ENCODE results near the gene LSM12.
"Not testable (repeated sequence)": the region's sequence is repeated elsewhere in the genome, so short reads cannot be mapped to it uniquely, and the experiment has no call there.

LSM12 gene

DNA sequence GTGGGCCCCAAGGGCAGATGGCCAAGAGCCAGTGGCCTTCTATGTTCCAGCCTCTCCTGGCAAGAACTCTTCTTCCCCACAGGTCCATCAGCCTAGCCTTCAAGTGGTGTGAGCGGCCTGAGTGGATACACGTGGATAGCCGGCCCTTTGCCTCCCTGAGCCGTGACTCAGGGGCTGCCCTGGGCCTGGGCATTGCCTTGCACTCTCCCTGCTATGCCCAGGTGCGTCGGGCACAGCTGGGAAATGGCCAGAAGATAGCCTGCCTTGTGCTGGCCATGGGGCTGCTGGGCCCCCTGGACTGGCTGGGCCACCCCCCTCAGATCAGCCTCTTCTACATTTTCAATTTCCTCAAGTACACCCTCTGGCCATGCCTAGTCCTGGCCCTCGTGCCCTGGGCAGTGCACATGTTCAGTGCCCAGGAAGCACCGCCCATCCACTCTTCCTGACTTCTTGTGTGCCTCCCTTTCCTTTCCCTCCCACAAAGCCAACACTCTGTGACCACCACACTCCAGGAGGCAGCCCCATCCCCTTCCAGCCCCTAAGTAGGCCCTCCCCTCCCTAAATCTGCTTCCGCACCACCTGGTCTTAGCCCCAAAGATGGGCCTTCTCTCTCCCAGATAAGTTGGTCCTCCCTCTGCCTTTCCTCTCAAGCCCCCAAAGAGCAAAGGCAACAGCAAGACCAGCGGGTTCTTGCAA is 9.3 kb upstream of the LSM12 start:
- no peak for DNase-seq

DNA sequence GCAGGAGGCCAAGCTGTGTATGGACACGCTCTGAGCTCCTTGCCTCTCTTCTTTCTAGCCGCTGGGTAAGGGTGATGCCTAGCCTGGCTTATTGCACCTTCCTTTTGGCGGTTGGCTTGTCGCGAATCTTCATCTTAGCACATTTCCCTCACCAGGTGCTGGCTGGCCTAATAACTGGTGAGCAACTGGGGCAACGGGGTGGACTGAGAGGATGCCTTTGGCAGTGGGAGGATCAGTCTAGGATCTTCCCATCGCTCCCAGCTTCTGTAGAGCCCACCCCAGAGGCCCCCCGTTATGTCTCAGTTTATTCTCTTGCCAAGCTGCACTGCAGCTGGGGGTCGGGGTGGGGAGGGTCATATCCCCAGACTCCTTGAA is 8.4 kb upstream of the LSM12 start:
- no peak for DNase-seq

GRCh38 chr17:44074231-44074910 is 7.9 kb upstream of the LSM12 start:
- no peak for DNase-seq

- DNase-seq = no peak
Observed at GRCh38 chr17:44071772-44072171, 5.3 kb upstream of the LSM12 start.

GRCh38 chr17:44071198-44071520 is 4.7 kb upstream of the LSM12 start:
- DNase-seq = no peak

- peak; percentile 78 to 83 for DNase-seq
Observed at GRCh38 chr17:44070455-44071197, 4.2 kb upstream of the LSM12 start, which contains the start of gene G6PC3. TSS of gene G6PC3 (plus strand) at chr17:44070735. CDS start at chr17:44070966, 231 bp downstream.

GRCh38 chr17:44069974-44070454 is 3.5 kb upstream of the LSM12 start:
- no peak for DNase-seq

DNA sequence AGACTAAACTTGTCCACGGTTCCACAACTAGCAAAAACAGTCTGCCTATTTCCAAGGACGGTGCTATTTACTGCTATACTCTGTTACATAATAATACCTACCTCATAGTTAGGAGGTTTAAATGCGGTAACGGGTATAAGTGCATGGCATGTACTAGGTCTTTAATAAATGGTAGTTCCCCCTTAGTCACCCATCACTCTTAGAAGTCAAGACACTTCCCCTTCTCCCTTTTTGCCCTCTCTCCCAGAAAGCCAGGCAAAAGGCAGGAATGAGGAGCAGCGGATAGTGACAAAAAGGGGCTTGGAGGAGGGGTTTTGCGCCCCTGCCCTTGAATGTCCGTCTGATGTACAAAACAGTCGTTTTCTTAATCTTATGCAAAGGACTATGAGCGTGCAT is 1.1 kb upstream of the LSM12 start:
- no peak for DNase-seq

DNA sequence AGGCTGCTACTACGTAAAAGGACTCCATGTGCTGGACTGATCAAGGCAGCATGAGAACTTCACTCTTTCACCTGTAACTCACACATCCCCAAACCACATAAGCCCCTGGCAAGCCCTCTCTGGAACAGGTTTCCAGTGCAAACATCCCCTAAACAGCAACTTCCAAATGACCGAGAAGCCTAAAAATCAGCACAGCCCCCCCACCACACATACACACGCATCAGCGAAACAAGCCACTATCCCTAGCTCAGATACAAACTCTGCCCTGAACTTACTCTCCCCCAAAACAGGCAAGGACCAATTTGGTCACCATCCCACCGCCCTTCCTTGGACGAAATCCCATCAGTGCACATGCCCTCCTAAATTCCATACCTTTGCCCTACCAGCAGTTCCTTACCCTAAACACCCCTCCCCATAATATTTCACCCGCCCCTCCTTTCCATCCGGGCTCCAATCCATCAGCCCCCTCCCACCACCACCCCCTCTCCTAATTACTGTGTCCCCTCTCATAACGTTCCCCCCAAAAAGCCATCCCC is 735 bp downstream of the LSM12 start:
- DNase-seq = no peak

DNA sequence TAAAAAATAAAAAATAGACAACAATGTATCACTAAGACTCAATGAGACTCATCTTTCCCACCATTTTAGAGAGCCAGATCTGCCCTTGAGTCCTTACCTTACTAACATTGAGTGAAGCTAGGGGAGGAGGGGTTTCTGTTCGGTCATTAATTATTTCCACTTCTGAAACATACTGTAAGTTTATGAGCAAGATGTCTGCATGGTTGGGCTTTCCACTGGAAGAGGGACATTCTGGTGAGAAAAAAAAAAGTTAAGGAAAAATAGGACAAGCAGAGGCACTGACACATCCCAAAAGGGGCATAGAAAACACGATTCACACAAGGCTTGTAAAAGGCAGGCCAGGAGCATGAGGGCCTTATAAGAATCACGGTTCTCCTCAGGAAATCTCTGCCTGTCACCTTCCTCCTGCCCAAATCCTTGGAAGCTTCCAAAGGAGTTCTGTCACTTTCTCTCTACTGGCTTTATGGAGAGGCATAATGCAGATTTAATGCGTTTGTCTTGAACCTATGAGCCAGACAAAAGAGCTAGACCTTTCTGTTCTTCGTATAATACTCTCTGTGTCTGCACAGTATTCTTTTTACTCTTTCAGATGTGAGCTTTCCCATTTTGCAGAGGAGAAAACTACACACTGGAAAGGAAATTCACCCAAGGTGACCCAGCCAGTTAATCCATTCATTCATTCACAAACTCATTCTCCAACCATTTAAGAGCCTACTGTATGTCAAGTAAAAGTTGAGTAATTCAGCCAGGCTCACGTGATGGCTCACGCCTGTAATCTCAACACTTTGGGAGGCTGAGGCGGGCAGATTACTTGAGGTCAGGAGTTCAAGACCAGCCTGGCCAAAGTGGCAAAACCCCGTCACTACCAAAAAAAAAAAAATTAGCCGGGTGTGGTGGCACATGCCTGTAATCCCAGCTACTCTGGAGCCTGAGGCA is 2.5 kb downstream of the LSM12 start:
- no peak for DNase-seq

GRCh38 chr17:44062871-44063270 is 3.6 kb downstream of the LSM12 start:
- no peak for DNase-seq

GRCh38 chr17:44061446-44061845 is 5.0 kb downstream of the LSM12 start:
- DNase-seq = no peak

DNA sequence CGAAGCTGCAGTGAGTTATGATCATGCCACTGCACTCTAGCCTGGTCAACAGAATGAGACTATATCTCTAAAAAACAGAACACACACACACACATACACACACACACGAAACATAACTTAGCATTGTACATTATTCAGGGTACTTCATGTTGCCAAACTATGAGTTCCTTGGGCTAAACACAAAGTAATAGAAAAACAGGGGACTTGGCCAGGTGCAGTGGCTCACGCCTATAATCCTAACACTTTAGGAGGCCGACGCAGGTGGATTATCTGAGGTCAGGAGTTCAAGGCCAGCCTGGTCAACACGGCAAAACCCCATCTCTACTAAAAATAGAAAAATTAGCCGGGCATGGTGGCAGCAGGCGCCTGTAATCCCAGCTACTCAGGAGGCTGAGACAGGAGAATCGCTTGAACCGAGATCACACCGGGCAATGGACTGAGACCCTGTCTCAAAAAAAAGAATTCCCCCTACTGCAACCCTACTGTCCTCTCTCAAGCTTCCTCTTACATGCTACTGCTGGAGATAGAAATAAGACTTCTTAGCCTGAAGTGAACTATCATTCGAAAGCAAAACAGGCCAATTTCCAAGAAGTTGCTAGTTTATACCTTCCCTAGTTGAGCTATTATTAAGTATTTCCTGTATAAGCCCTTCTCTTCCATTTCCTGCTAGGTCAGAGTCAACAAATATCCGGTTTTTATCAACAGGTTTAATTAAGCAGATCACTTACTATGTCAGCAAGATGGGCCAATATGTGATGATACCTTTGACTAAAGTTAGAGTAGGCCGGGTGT is 7.2 kb downstream of the LSM12 start:
- DNase-seq = no peak

- no peak for DNase-seq
Observed at GRCh38 chr17:44053125-44053872, 13.2 kb downstream of the LSM12 start.

DNA sequence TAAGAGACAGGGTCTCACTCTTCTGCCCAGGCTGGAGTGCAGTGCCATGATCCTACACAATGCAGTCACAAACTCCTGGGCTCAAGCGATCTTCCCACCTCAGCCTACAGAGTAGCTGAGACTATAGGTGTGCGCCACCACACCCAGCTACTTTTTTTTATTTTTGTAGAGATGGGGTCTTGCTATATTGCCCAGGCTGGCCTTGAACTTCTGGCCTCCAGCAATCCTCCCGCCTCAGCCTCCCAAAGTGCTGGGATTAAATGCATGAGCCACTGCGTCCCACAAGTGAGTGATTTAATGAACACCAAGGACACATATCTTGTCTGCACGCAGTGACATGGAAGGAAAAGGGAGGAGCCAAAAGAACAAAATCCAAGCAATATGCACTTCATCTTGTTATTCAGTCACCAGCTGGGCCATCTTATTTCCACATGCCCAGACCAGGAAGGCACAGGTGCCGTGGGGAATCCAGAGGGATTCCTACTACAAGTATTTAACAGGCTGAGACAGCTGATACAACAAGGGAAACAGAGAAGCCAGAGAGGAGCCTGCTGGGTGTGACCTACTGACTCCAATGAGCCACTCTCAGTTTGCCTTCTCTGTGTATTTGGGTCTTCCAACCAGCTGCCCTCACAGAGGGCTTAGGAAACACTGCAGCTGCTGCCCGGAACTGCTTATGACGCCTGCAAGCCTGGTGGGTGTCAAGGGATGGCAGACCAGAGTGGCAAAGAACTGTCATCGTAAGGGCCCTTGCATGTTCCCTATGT is 17.0 kb downstream of the LSM12 start:
- DNase-seq = no peak

DNA sequence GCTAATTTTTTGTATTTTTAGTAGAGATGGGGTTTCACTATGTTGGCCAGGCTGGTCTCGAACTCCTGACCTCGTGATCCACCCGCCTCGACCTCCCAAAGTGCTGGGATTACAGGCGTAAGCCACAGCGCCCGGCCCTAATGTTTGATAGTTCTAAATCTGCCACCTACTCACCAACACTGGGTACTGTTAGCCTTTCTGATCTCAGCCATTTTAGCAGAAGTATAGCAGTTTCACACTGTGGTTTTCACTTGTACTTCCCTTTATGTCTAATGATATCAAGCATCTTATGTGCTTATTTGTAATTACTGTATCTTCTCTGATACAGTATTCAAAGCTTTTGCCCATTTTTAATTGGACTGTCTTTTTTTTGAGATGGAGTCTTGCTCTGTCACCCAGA is 19.6 kb downstream of the LSM12 start:
- DNase-seq = not testable (repeated sequence)

GRCh38 chr17:44045486-44045885 is 21.0 kb downstream of the LSM12 start:
- DNase-seq = no peak

GRCh38 chr17:44044071-44044470 is 22.4 kb downstream of the LSM12 start:
- DNase-seq = no peak

- no peak for DNase-seq
Observed at GRCh38 chr17:44043272-44043696, 23.2 kb downstream of the LSM12 start.

All from stimulated activated CD4-positive, alpha-beta T cell treated with anti-CD3 and anti-CD28 coated beads, Interleukin-2, amount 100 ng/mL, for 48 hours (primary cell).